Stomach (tissue), 4 donors: ENCODE data around the gene COLGALT1.
A peak's percentile ranks its signal among the peaks of the same experiment; 100 is the strongest.

ENCODE experiments used
- EP300 ChIP-seq: sonication (generic); formaldehyde crosslinking; IDR thresholded peaks from one replicate; pipeline ENCODE4 v1.6.1; 2017; ENCODE audit warnings: antibody characterized with exemption
- POLR2A ChIP-seq, 4 donors: fragments of 450-650 bp; IDR thresholded peaks; one replicate each; pipeline ENCODE4 v1.6.1; 2016; ENCODE audit warnings: antibody characterized with exemption in 4 of 4, control low read depth in 2 of 4, mild to moderate bottlenecking in 1 of 4, moderate library complexity in 1 of 4
- POLR2AphosphoS5 ChIP-seq, 3 donors: sonication (generic); formaldehyde crosslinking; IDR thresholded peaks; one replicate each; pipeline ENCODE4 v1.6.1; 2016; ENCODE audit warnings: antibody characterized with exemption in 3 of 3
- TF ChIP-seq, protein P1 (sequence below), 7 experiments: fragments of 450-650 bp in 4 of 7; fragments of 200-600 bp in 3 of 7; sonication (generic) in 3 of 7; IDR thresholded peaks; one replicate each; pipeline ENCODE4 v1.5.1; 2016 to 2019; ENCODE audit warnings: antibody characterized with exemption in 7 of 7, control low read depth in 2 of 7, mild to moderate bottlenecking in 1 of 7

- TF ChIP-seq, protein P1, sequence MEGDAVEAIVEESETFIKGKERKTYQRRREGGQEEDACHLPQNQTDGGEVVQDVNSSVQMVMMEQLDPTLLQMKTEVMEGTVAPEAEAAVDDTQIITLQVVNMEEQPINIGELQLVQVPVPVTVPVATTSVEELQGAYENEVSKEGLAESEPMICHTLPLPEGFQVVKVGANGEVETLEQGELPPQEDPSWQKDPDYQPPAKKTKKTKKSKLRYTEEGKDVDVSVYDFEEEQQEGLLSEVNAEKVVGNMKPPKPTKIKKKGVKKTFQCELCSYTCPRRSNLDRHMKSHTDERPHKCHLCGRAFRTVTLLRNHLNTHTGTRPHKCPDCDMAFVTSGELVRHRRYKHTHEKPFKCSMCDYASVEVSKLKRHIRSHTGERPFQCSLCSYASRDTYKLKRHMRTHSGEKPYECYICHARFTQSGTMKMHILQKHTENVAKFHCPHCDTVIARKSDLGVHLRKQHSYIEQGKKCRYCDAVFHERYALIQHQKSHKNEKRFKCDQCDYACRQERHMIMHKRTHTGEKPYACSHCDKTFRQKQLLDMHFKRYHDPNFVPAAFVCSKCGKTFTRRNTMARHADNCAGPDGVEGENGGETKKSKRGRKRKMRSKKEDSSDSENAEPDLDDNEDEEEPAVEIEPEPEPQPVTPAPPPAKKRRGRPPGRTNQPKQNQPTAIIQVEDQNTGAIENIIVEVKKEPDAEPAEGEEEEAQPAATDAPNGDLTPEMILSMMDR (IDR thresholded peaks at IDR 0.05) = no peak
- TF ChIP-seq POLR2A (IDR thresholded peaks at IDR 0.05) (no peak), POLR2AphosphoS5 (IDR thresholded peaks at IDR 0.05) (peak in 2 of 3 donors; percentile 29 to 57), EP300 (no peak)
Observed at GRCh38 chr19:17555480-17555928, at the start of gene COLGALT1.
